DMS 273 treated with DMSO at 0.1 percent for 48 hours (cell line): ENCODE results near the gene PIP.
"Not testable (repeated sequence)": the region's sequence is repeated elsewhere in the genome, so short reads cannot be mapped to it uniquely, and the experiment has no call there.

Source experiments
- DNase-seq: peaks from one replicate; lab custom pipeline; 2025; lab: John Stamatoyannopoulos, UW

Gene PIP, protein sequence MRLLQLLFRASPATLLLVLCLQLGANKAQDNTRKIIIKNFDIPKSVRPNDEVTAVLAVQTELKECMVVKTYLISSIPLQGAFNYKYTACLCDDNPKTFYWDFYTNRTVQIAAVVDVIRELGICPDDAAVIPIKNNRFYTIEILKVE

DNA sequence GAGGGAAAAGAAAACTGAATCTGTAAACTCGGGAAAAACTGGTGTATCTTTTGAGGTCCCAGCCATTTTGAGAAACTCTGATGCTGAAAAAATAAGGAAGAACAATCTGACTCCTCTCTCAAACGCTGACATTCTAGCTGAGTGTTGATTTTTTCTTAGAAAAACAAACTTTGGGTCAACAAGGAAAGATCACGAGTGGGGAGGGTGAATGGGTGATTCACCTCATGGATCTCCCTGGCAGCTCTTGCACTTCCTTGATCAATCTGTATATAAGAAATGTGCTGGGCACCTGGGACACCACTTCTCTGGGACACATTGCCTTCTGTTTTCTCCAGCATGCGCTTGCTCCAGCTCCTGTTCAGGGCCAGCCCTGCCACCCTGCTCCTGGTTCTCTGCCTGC is at the start of gene PIP:
Gene PIP (plus strand): TSS at position 297 of the 400 bp plus-strand sequence. CDS start 40 bp downstream, at position 337.
- DNase-seq, result no peak

DNA sequence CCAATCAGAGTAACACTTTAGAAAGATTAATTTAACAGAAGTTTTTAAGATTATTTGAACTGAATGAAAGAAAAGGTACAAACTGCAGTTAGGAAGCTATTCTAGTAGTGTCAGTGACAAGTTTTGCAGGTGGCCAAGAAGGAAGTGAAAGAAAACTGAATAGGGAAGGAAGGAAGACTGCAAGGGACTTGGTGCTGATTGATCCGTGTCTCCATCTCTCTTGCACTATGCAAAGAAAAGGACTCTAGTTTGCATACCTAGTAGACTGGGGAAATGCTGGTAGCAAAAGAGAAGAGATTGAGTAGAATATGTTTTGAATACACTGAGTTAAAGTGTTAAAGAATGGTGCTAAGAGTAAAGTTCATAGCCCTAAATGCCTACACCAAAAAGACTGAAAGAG is 46.8 kb upstream of the PIP start:
- DNase-seq, result no peak

DNA sequence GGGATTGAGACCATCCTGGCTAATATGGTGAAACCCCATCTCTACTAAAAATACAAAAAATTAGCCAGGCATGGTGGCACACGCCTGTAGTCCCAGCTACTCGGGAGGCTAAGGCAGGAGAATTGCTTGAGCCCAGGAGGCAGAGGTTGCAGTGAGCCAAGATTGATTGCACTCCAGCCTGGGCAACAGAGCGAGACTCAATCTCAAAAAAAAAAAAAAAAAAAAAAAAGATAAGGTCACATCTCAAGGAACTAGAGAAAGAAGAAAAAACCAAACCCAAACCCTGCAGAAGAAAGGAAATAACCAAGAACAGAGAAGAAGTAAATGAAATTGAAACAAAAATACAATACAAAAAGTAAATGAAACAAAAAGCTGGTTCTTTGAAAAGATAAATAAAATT is 46.3 kb upstream of the PIP start:
- DNase-seq, result not testable (repeated sequence)

DNA sequence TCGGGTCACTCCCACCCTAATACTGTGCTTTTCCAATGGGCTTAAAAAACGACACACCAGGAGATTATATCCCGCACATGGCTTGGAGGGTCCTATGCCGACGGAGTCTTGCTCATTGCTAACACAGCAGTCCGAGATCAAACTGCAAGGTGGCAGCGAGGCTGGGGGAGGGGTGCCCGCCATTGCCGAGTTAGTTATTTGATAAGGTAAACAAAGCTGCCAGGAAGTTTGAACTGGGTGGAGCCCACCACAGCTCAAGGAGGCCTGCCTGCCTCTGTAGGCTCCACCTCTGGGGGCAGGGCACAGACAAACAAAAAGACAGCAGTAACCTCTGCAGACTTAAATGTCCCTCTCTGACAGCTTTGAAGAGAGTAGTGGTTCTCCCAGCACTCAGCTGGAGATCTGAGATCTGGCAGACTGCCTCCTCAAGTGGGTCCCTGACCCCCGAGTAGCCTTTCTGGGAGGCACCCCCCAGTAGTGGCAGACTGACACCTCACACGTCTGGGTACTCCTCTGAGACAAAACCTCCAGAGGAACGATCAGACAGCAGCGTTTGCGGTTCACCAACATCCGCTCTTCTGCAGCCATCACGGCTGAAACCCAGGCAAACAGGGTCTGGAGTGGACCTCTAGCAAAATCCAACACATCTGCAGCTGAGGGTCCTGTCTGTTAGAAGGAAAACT is 43.2 kb upstream of the PIP start:
- not testable (repeated sequence) for DNase-seq

DNA sequence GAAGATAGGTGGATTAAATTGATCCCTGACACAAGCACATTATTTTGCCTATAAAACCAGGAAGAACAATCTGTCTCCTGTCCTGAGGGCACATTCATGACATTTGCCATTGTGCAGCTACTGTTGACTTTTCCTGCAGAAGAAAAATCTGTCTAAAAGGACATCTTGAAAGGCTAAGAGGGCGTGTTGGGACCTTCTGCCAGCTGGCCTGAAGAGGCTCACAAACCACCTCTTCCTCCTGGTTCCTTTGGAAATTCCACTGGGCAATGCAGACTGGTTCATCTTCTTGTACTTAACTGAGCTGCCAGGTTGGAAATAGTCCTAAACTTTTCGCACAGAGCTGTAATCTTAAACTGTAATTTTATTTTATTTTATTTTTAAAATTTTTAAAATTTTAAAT is 35.7 kb upstream of the PIP start:
- DNase-seq, result no peak

DNA sequence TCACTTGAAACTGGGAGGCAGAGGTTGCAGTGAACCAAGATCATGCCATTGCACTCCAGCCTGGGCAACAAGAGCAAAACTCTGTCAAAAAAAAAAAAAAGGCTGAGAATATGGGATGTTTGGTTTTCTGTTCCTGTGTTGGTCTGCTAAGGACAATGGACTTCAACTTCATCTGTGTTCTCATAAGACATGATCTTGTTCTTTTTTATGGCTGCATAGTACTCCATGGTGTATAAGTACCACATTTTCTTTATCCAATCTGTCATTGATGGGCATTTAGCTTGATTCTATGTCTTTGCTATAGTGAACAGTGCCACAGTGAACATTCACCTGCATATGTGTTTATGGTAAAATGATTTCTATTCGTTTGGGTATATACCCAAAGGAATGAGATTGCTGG is 32.3 kb upstream of the PIP start:
- not testable (repeated sequence) for DNase-seq

DNA sequence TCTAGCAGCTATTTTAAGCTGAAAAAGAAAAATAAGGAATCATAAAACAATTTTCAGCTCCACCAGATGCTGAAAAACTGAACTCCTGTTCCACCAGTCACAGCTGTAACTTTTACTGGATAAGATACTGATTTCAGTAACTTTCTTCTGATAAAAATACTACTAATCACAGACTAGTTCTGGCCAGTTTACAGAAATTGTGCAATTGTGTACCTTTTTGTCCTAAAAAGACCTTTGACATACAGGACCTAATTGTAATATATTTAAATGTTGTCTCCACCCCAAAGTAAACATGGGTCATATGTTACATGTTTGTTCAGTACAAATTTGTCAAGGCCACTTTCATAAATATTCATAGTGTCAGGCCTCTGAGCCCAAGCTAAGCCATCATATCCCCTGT is 27.1 kb upstream of the PIP start:
- no peak for DNase-seq

DNA sequence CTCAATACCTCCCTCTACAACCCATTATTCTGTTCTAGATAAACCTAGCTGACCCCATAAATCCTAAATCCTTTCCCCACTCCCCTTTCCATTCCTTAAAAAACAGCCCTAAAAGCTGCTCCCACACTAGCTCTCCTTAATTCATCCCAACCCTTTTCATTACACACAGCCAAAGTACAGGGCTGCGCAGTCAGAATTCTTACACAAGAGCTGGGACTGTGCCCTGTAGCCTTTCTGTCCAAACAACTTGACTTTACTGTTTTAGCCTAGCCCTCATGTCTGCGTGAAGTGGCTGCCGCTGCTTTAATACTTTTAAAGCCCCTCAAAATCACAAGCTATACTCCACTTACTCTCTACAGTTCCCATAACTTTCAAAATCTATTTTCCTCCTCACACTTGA is 23.9 kb upstream of the PIP start:
- DNase-seq, result not testable (repeated sequence)

DNA sequence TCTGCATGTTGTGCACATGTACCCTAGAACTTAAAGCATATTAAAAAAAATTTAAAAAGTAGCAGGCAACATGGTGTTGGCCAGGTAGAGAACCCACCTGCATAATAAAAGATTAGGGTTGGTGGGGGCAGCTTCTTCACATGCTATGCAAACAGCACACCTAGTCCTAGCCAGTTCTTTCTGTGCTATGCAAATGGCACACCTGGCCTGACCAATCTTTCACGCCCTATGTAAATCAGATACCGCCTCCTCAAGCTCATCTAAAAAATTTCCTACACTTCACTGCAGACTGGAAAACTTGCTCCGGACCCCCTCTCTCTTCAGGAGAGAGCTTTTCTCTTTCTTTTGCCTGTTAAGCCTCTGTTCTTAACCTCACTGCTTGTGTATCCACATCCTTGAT is 14.5 kb upstream of the PIP start:
- DNase-seq, result no peak

DNA sequence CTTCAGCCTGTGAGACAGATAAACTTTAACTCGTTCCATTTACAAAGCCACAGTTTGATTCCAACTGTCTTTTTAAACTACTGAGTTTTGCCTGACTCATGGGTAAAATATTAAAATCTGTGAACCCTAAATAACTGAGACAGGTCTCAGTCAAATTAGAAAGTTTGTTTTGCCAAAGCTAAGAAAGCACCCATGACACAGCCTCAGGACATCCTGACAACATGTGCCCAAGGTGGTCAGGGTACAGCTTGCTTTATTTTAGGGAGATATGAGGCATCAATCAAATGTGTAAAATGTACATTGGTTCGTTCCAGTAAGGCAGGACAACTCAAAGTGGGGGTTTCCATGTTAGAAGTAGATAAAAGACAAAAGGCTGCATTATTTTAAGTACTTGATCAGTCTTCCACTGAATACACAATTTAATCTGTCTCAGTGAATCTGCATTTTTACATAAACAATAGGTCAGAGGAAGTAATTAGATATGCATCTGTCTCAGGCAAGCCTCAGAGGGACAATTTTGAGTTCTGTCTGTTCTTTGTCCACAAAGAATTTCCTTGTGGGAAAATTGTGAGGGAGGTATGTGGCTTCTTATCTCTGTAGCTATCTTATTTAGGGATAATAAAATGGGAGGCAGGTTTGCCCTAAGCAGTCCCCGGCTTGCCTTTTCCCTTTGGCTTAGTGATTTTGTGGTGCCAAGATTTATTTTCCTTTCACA is 11.0 kb upstream of the PIP start:
- no peak for DNase-seq

DNA sequence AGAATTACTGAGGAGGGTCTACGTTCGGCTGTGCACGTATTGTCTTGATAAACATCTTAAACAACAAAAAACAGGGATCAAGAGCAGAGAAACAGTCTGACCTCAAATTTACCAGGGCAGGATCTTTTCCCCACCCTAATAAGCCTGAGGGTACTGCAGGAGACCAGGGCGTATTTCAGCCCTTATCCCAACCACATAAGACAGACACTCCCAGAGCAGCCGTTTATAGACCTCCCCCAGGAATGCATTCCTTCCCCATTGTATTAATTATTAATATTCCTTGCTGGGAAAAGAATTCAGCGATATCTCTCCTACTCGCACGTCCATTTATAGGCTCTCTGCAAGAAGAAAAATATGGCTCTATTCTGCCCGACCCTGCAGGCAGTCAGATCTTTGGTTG is 8.6 kb upstream of the PIP start:
- not testable (repeated sequence) for DNase-seq

DNA sequence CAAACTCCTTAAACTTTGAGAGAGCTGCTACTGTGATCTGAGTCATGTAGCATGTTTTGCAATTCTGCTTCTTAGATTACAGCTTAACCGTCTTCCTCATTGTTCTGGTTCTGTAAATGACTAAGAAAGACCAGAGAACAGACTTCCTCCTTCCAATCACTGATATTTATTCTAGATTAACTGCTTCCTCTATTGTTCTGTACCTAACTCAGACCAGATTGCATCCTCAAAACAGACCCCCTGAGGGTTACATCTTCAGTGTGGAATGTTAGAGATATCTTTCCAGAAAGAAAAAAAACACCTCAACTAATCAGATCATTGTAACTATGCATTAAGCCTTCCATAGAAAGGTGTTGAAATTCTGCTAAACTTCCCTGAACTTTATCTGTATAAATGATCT is 5.7 kb upstream of the PIP start:
- DNase-seq, result no peak

DNA sequence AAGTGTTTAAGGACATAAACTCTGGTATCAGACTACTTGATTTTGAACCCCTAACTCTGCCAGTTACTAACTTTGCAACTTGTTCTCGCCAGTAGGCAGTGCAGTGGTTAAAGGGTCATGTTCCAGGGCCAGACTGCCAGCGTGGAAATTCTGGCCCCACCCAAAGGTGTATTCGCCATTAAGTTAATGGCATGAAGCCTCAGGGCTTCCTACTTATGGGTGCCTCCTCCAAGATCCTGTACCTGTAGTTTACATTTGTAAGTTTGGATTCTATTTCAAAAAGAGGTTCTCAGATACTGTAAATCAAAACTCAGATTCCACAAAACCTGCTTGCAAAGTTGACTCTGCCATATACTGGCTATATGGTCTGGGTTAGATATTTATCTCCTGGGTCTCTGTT is 2.8 kb upstream of the PIP start:
- no peak for DNase-seq

DNA sequence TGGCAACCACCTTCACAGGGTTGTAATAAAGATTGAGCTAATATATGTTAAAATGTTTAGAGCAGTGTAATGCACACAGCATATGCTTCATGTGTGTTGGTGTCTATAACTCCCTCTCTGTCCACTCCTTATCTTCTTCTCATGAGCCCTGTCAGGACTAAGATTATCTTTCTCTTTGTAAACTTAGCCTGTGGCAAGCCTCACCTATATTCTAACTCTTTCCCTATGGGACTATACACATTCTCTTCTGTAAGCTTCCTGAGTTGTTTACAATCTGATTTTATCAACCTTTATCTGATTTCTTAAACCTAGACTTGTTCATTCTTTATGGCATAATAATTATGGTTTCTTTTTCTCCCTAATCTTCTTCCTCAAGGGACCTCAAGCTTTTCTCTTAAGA is 2.4 kb upstream of the PIP start:
- no peak for DNase-seq

DNA sequence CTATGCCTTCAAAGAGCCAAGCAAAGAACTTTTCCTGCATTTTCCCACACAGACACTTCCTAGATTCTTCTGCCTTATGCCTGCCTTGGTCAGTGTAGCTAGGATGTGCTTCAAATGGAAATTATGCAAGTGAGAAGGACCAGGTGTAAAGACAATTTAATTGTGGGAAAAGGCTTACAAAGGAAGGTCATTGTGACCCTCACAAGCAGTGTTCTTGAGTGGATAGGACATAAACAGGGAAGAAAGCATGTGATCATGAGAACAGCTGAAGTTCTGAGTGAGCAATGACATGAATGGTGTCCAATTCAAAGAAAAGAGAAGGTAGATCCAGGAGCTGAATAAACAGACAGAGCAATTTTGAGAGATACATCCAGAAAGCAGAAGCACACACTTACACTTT is 1.3 kb upstream of the PIP start:
- no peak for DNase-seq

DNA sequence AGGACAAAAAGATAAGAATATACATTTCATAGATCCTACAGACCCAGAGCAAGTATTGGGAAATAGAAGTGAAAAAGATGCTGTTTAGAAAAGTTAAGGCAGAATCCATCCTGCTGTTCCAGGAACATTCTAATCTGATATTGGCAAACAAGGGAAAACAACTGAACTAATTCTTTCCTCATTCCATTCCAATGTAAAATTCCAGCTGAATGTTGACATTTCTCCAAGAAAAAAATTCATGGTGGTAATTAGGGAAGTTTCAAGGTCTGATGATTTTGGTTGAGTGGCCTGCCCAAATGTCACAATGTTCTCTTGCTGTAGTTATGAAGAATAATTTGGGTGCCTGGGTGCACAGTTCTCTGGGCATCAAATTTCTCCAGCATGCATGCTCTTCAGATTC is 15.2 kb downstream of the PIP start:
- no peak for DNase-seq

DNA sequence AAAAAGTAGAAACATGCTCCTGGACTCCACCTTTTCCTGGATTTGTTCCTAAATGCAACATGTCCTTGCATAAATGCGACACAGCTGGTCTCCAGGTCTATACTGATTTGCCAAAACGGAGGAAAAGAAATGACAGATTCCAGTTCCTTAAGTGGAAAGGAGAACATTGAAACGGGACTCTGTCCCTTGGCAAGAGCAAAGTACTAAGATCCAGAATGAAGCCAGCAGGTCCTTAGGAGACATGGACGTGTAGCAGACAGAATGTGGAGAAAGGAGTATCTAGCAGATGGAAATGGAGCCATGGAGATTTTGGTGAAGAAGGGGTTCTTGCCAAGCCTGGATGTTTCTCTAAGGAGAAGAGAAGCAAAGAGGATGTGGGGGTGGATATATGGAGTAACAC is 16.2 kb downstream of the PIP start:
- DNase-seq, result no peak

DNA sequence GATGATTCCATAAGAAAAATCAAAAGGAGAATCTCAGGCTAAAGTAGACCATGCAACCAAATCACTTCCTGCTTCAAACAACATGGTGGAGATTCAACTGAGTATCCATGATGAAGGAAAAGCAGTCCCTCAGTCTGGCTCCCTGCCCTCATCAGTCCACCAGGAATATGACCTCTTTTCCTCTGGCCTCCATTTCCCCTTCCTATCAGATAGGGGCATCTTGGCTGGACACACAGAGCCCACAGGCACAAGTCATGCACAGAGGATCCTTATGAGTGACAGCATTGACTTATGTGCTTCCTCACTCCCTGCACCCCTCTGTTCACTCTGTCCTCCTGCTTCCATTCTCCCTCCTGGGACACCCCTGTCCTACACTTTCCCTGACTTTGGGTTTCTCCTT is 16.8 kb downstream of the PIP start:
- no peak for DNase-seq

DNA sequence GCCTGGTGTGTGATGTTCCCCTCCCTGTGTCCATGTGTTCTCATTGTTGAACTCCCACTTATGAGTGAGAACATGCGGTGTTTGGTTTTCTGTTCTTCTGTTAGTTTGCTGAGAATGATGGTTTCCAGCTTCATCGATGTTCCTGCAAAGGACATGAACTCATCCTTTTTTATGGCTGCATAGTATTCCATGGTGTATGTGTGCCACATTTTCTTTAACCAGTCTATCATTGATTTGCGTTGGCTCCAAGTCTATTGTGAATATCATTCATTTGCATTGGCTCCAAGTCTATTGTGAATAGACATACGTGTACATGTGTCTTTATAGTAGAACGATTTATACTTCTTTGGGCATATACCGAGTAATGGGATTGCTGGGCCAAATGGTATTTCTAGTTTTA is 18.8 kb downstream of the PIP start:
- DNase-seq, result not testable (repeated sequence)

DNA sequence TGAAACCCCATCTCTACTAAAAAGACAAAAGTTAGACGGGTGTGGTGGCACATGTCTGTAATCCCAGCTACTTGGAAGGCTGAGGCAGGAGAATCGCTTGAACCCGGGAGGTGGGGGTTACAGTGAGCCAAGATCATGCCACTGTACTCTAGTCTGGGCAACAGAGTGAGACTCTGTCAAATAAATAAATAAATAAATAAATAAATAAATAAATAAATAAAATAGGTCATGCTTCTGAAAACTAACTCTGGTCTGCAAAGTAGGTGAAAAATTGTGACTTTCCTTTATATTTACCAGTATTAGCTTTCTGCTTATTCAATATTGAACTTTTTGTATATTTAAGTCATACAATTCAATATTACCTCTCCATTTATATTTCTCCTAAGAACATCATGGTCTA is 26.7 kb downstream of the PIP start:
- not testable (repeated sequence) for DNase-seq

DNA sequence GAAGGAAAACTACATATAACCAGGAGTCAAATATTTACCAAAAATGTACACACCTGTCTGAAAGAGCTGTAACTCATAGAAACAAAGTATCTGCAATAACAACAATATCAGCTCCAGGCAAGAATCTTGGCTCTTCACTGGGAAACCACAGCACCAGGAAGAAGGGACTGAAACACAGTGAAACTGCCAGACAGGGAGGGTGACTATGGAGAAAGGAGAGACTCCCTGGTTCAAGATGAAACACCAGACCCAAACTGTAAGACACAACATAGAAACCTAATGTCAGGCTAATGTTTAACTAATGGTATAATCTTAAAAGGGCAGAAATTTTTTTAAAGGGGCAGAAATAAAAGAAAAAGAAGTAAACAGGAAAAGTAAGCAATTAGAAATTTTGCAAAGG is 39.8 kb downstream of the PIP start:
- DNase-seq, result no peak

DNA sequence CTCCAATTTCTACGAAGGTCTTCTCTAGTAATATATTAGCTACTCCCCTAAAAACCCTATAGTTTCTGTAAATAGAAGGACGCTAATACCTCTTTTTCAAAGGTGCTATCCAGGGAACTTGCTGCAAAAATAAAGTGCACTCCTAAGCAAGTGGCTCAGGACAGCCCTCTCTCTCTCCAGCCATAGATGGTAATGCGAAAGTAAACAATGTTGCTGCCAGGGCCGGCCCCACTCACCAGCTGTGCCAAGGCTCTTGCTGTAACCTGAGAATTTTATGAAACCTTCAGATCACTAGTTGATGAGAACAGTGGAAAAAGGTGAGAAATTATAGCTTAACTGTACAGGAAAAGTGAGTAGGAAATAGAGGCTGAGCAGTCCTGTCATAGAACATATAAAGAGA is 40.5 kb downstream of the PIP start:
- peak; percentile 30 for DNase-seq

DNA sequence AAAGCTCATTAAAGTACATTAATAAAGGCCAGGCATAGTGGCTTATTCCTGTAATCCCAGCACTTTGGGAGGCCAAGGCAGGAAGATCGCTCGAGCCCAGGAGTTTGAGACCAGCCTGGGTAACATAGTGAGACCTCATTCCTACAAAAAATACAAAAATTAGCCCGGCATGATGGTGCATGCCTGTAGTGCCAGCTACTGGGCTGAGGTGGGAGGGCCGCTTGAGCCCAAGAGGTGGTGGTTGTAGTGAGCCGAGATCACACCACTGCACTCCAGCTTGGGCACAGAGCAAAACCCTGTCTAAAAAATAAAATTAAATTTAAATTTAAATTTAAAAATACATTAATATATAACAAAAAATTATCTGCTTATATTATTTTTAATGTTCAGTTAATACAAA is 44.3 kb downstream of the PIP start:
- no peak for DNase-seq
